Bronchial epithelial cell (primary cell): ENCODE data around the gene TNFRSF13B. TPM values are rescaled to one million over a fixed set of nuclear protein-coding genes. Genes with fewer than 3 reads are reported as not detected.
"Not testable (repeated sequence)": the region's sequence is repeated elsewhere in the genome, so short reads cannot be mapped to it uniquely, and the experiment has no call there.

Experiments used
- DNase-seq: peaks from one replicate; pipeline ENCODE4 v3.0.0-alpha.2; 2010; ENCODE audit warnings: low read depth
- FAIRE-seq: peaks from 2 replicates; lab custom pipeline; 2011; peaks lifted over from hg19 to GRCh38; lab: Jason Lieb, UNC
- H3K27me3 ChIP-seq: 2 replicates; pipeline ENCODE4 v1.5.1; 2011; ENCODE audit warnings: low read length; ENCODE audit not compliant: control insufficient read depth, insufficient read depth
- H3K36me3 ChIP-seq: 2 replicates; pipeline ENCODE4 v1.5.1; 2011; ENCODE audit warnings: low read length; ENCODE audit not compliant: control insufficient read depth, insufficient read depth
- H3K4me3 ChIP-seq: 2 replicates; pipeline ENCODE4 v1.5.1; 2011; ENCODE audit warnings: mild to moderate bottlenecking, low read depth, low read length, control low read depth
- CTCF ChIP-seq: IDR thresholded peaks from 2 replicates; pipeline ENCODE4 v1.5.1; 2011; ENCODE audit warnings: mild to moderate bottlenecking, moderate library complexity, low read length, control low read depth, inconsistent platforms; ENCODE audit not compliant: insufficient read depth, severe bottlenecking
- total RNA-seq: library from RNA; depleted of rRNA; stranded (reverse); fragments of >200 nt; gene quantifications from 2 replicates; pipeline ENCODE4 v1.2.1, GENCODE V29; 2014

The TNFRSF13B gene
- total RNA-seq, 1 donor from 2014 or later: not detected

GRCh38 chr17:16924696-16925440, 47.0 kb downstream of the TNFRSF13B start:
- no peak for TF ChIP-seq CTCF
- Histone ChIP-seq H3K36me3 (no peaks in the 10 kb centered on the region), H3K27me3 (peaks cover 2% of the 10 kb centered on the region), H3K4me3 (no peak overlapping the region)
- FAIRE-seq (no peak), DNase-seq (no peak)

- FAIRE-seq (no peak), DNase-seq (no peak)
- peaks cover 2% of the 10 kb centered on the region for H3K27me3 ChIP-seq
Measured at GRCh38 chr17:16923904-16924695, 47.8 kb downstream of the TNFRSF13B start.

GRCh38 chr17:16923097-16923903, 48.6 kb downstream of the TNFRSF13B start:
- TF ChIP-seq CTCF: no peak
- DNase-seq: no peak
- FAIRE-seq: no peak
- H3K4me3 ChIP-seq: no peak overlapping the region
- H3K27me3 ChIP-seq: peaks cover 2% of the 10 kb centered on the region
- H3K36me3 ChIP-seq: no peaks in the 10 kb centered on the region

More at GRCh38 chr17:16923904-16924695, 47.8 kb downstream of the TNFRSF13B start:
- TF ChIP-seq CTCF: no peak
- no peak overlapping the region for H3K4me3 ChIP-seq
- H3K36me3 ChIP-seq: no peaks in the 10 kb centered on the region

- FAIRE-seq (no peak), DNase-seq (peak; percentile 44)
- Histone ChIP-seq H3K36me3 (no peaks in the 10 kb centered on the region), H3K27me3 (peaks cover 2% of the 10 kb centered on the region), H3K4me3 (no peak overlapping the region)
- peak; percentile 16 for TF ChIP-seq CTCF
Measured at GRCh38 chr17:16922386-16923096, 49.4 kb downstream of the TNFRSF13B start.

GRCh38 chr17:16921451-16921850, 50.5 kb downstream of the TNFRSF13B start:
- DNase-seq, H3K27me3 ChIP-seq, H3K36me3 ChIP-seq, H3K4me3 ChIP-seq, FAIRE-seq: not testable (repeated sequence)
